ENCODE results near the gene ZP1. TPM values are rescaled to one million over a fixed set of nuclear protein-coding genes. Genes with fewer than 3 reads are reported as not detected.

ZP1 gene
- total and polyA plus RNA-seq, 2 experiments from 2014 or later = not detected

GRCh38 chr11:60876168-60876485 lies 8.8 kb downstream of the ZP1 start:
- TF ChIP-seq ZNF331 (CRISPR knock-in tag; IDR thresholded peaks at IDR 0.05; ENCODE audit: low read depth) = no peak
- no peak for TF ChIP-seq JUNB (IDR thresholded peaks at IDR 0.05; ENCODE audit: unreplicated experiment)
- no peak for TF ChIP-seq NANOG (IDR thresholded peaks at IDR 0.05; ENCODE audit: borderline replicate concordance)
- TF ChIP-seq POLR2AphosphoS5 (IDR thresholded peaks at IDR 0.05; ENCODE audit: low read depth) = no peak
- TF ChIP-seq CREB1 (CRISPR knock-in tag; IDR thresholded peaks at IDR 0.05; ENCODE audit: low read depth) = no peak
- DNase-seq (ENCODE audit: low spot score) = no peak
- no peak overlapping the region for H3K4me3 ChIP-seq
- no peaks in the 10 kb centered on the region for H3K4me1 ChIP-seq (ENCODE audit: insufficient read depth)
- Mint-ChIP-seq H3K4me3 (no peak overlapping the region), H3K9me3 (no peaks in the 10 kb centered on the region), H3K27me3 (ENCODE audit: insufficient read depth, low read depth, poor library complexity) (no peaks in the 10 kb centered on the region), H3K27ac (no peak overlapping the region), H3K4me1 (peaks cover 6% of the 10 kb centered on the region; the same call in 2 of the 3 replicates), H3K36me3 (ENCODE audit: low read depth) (no peaks in the 10 kb centered on the region; the same call in 2 of the 3 replicates)
- H3K9me2 ChIP-seq (ENCODE audit: insufficient read depth) = no peaks in the 10 kb centered on the region
- no peaks in the 10 kb centered on the region; the same call in 1 of the 2 replicates for H4K20me1 ChIP-seq (replicated peaks; ENCODE audit: insufficient read depth)
- H3K79me2 ChIP-seq (replicated peaks; ENCODE audit: insufficient read depth) = no peaks in the 10 kb centered on the region
- no peak overlapping the region for H3K4me2 ChIP-seq
- no peaks in the 10 kb centered on the region for H3F3A ChIP-seq (replicated peaks; ENCODE audit: low read depth)
- no peak overlapping the region for H2AFZ ChIP-seq
- no peak for ATAC-seq
- H3K36me3 ChIP-seq (ENCODE audit: insufficient read depth) = no peaks in the 10 kb centered on the region
- no peaks in the 10 kb centered on the region for H3K27me3 ChIP-seq (ENCODE audit: insufficient read depth)
- H3K27ac ChIP-seq (ENCODE audit: low read depth) = no peak overlapping the region

GRCh38 chr11:60878245-60879101 lies 11.1 kb downstream of the ZP1 start:
- H3K4me2 ChIP-seq = no peak overlapping the region
- Mint-ChIP-seq H3K9me3 (no peaks in the 10 kb centered on the region), H3K27me3 (ENCODE audit: insufficient read depth, low read depth, poor library complexity) (no peaks in the 10 kb centered on the region), H3K36me3 (ENCODE audit: low read depth) (no peaks in the 10 kb centered on the region; the same call in 2 of the 3 replicates), H3K27ac (no peak overlapping the region), H3K4me3 (no peak overlapping the region), H3K4me1 (peaks cover 1% of the 10 kb centered on the region; the same call in 2 of the 3 replicates)
- H3K9me2 ChIP-seq (ENCODE audit: insufficient read depth) = no peaks in the 10 kb centered on the region
- DNase-seq (ENCODE audit: low spot score) = no peak
- ATAC-seq = no peak
- H2AFZ ChIP-seq = no peak overlapping the region
- H3K36me3 ChIP-seq (ENCODE audit: insufficient read depth) = no peaks in the 10 kb centered on the region
- no peaks in the 10 kb centered on the region for H3F3A ChIP-seq (replicated peaks; ENCODE audit: low read depth)
- no peaks in the 10 kb centered on the region for H3K79me2 ChIP-seq (replicated peaks; ENCODE audit: insufficient read depth)
- H3K27me3 ChIP-seq (ENCODE audit: insufficient read depth) = no peaks in the 10 kb centered on the region
- no peaks in the 10 kb centered on the region for H3K4me1 ChIP-seq (ENCODE audit: insufficient read depth)
- no peak overlapping the region for H3K27ac ChIP-seq (ENCODE audit: low read depth)
- H4K20me1 ChIP-seq (replicated peaks; ENCODE audit: insufficient read depth) = no peaks in the 10 kb centered on the region; the same call in 1 of the 2 replicates
- no peak overlapping the region for H3K4me3 ChIP-seq
- TF ChIP-seq CTCF (conservative IDR thresholded peaks at IDR 0.05; ENCODE audit: low read depth in 2 of 2) = no peak
- TF ChIP-seq REST (IDR thresholded peaks at IDR 0.05; ENCODE audit: unreplicated experiment) = no peak
- TF ChIP-seq JUNB (IDR thresholded peaks at IDR 0.05; ENCODE audit: unreplicated experiment) = no peak
- no peak for TF ChIP-seq ZNF114 (CRISPR knock-in tag; IDR thresholded peaks at IDR 0.05)
- TF ChIP-seq ZNF462 (CRISPR knock-in tag; IDR thresholded peaks at IDR 0.05) = no peak
- no peak for TF ChIP-seq POLR2AphosphoS5 (IDR thresholded peaks at IDR 0.05; ENCODE audit: low read depth)
- TF ChIP-seq NANOG (IDR thresholded peaks at IDR 0.05; ENCODE audit: borderline replicate concordance) = no peak

All from GM23338 (cell line).